Upper lobe of left lung (tissue), 6 donors: Measurements from ENCODE around the gene PLAC9. TPM values are rescaled to one million over a fixed set of nuclear protein-coding genes. Genes with fewer than 3 reads are reported as not detected.
A peak's percentile ranks its signal among the peaks of the same experiment; 100 is the strongest.
"Not testable (repeated sequence)": the region's sequence is repeated elsewhere in the genome, so short reads cannot be mapped to it uniquely, and the experiment has no call there.

Experiments used
- ATAC-seq, 2 donors: fragments of 200-7000 bp; cut with Tn5 transposase; one replicate each; pipeline ENCODE4 v1.9.1; 2022; ENCODE audit warnings: mild to moderate bottlenecking in 2 of 2, moderate library complexity in 2 of 2; ENCODE audit not compliant: low FRiP score in 2 of 2
- DNase-seq, 2 donors: peaks; one replicate each; pipeline ENCODE4 v3.0.0-alpha.2; 2019 to 2020
- H3K27ac ChIP-seq, 4 donors: fragments of 200-600 bp; sonication (generic); one replicate each; pipeline ENCODE4 v1.5.1; 2016 to 2019
- H3K27me3 ChIP-seq, 4 donors: fragments of 200-600 bp; sonication (generic); one replicate each; pipeline ENCODE4 v1.5.1; 2017 to 2019
- H3K36me3 ChIP-seq, 4 donors: fragments of 200-600 bp; sonication (generic); one replicate each; pipeline ENCODE4 v1.5.1; 2016 to 2019
- H3K4me1 ChIP-seq, 4 donors: fragments of 200-600 bp; sonication (generic); one replicate each; pipeline ENCODE4 v1.5.1; 2018 to 2019
- H3K4me3 ChIP-seq, 4 donors: fragments of 200-600 bp; sonication (generic); one replicate each; pipeline ENCODE4 v1.5.1; 2017 to 2019; ENCODE audit warnings: mild to moderate bottlenecking in 2 of 4, moderate library complexity in 1 of 4
- H3K9me3 ChIP-seq, 4 donors: fragments of 200-600 bp; sonication (generic); one replicate each; pipeline ENCODE4 v1.5.1; 2018 to 2019
- CTCF ChIP-seq, 6 experiments: fragments of 450-650 bp in 4 of 6; fragments of 200-600 bp in 2 of 6; sonication (generic) in 2 of 6; IDR thresholded peaks; one replicate each; pipeline ENCODE4 v1.5.1; 2016 to 2019; ENCODE audit warnings: antibody characterized with exemption in 6 of 6
- EP300 ChIP-seq, 4 donors: sonication (generic); formaldehyde crosslinking; IDR thresholded peaks; one replicate each; pipeline ENCODE4 v1.5.1; 2017; ENCODE audit warnings: antibody characterized with exemption in 4 of 4, control low read depth in 2 of 4
- POLR2A ChIP-seq, 4 donors: fragments of 450-650 bp; IDR thresholded peaks; one replicate each; pipeline ENCODE4 v1.5.1; 2016 to 2017; ENCODE audit warnings: antibody characterized with exemption in 4 of 4, mild to moderate bottlenecking in 2 of 4
- POLR2AphosphoS5 ChIP-seq, 2 donors: sonication (generic); formaldehyde crosslinking; IDR thresholded peaks; one replicate each; pipeline ENCODE4 v1.5.1; 2017; ENCODE audit warnings: antibody characterized with exemption in 2 of 2
- WGBS, 2 donors: methylation state at CpG; one replicate each; pipeline ENCODE4 v1.1.5; 2017 to 2018; 5-methylcytosine and 5-hydroxymethylcytosine counted together
- total RNA-seq, 6 donors: library from RNA; depleted of rRNA in 4 of 6; stranded (reverse); fragments of >200 nt in 4 of 6; gene quantifications; one replicate each; pipeline versions ENCODE4 v1.1.0 to v1.2.1, GENCODE V29; 2016 to 2021
- donor health status: DM: no; HTN: no; CAD: no; lungs with moderate emphysema.
- donor health status: DM: no; HTN: yes; CAD: no; lungs with severe emphysema.

Gene PLAC9
- total RNA-seq, 6 donors from 2014 or later, result 7.9 to 82.9 (median 26.5) TPM; not detected in 2

GRCh38 chr10:80122110-80122710 is 10.3 kb upstream of the PLAC9 start:
- Histone ChIP-seq H3K9me3 (no peaks in the 10 kb centered on the region), H3K4me1 (no peaks in the 10 kb centered on the region), H3K36me3 (no peaks in the 10 kb centered on the region), H3K27me3 (no peaks in the 10 kb centered on the region), H3K4me3 (no peak overlapping the region), H3K27ac (no peak overlapping the region)
- TF ChIP-seq POLR2A (IDR thresholded peaks at IDR 0.05), result no peak
- TF ChIP-seq POLR2AphosphoS5 (IDR thresholded peaks at IDR 0.05), result no peak
- TF ChIP-seq EP300 (IDR thresholded peaks at IDR 0.05), result no peak
- TF ChIP-seq CTCF (IDR thresholded peaks at IDR 0.05), result no peak
- DNase-seq (no peak), ATAC-seq (no peak)

DNA sequence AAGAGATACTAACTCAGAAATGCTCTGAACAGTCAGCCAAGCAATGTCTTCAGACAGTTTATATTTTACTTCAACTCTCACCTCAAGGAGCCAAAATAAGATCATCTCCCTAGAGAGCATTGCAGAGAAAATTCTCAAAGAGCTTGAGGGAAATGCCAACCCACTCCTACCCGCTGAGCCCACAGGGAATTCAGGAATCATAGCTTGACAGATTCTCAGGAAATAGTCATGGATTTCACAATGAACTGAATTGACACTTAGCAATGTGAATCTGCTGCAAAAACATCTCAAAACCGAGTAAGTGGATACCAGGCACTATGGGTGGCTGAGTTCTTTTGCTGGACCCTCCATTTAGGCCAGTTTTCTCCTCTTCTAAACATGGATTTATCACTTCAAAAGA is 9.8 kb upstream of the PLAC9 start:
- no peaks in the 10 kb centered on the region for H3K27me3 ChIP-seq
- DNase-seq, result no peak
- TF ChIP-seq POLR2AphosphoS5 (IDR thresholded peaks at IDR 0.05) (no peak), EP300 (IDR thresholded peaks at IDR 0.05) (peak in 1 of 4 donors; percentile 45), POLR2A (IDR thresholded peaks at IDR 0.05) (no peak)
- 44 to 71% methylated on average over 2 of the region's 2 CpGs for WGBS, 2 donors
- no peak overlapping the region for H3K27ac ChIP-seq
- no peaks in the 10 kb centered on the region for H3K4me1 ChIP-seq
- ATAC-seq, result no peak
- no peaks in the 10 kb centered on the region for H3K9me3 ChIP-seq
- H3K36me3 ChIP-seq, result no peaks in the 10 kb centered on the region
- H3K4me3 ChIP-seq, result no peak overlapping the region

GRCh38 chr10:80126876-80127275 is 5.7 kb upstream of the PLAC9 start:
- whole genome bisulfite sequencing, 2 donors, result 59 to 60% methylated on average over 4 of the region's 4 CpGs
- TF ChIP-seq POLR2AphosphoS5 (IDR thresholded peaks at IDR 0.05) (no peak), POLR2A (IDR thresholded peaks at IDR 0.05) (no peak), EP300 (IDR thresholded peaks at IDR 0.05) (no peak), CTCF (IDR thresholded peaks at IDR 0.05) (no peak)
- DNase-seq (peak in 1 of 2 donors; percentile 27), ATAC-seq (peak; percentile 19 to 30)
- no peaks in the 10 kb centered on the region for H3K4me1 ChIP-seq
- no peaks in the 10 kb centered on the region for H3K36me3 ChIP-seq
- H3K4me3 ChIP-seq, result no peak overlapping the region
- H3K27ac ChIP-seq, result no peak overlapping the region
- no peaks in the 10 kb centered on the region for H3K9me3 ChIP-seq
- H3K27me3 ChIP-seq, result no peaks in the 10 kb centered on the region

- Histone ChIP-seq H3K9me3 (no peaks in the 10 kb centered on the region), H3K27ac (no peak overlapping the region), H3K4me1 (peaks cover 13 to 17% (median 17%) of the 10 kb centered on the region in 4 donors), H3K4me3 (no peak overlapping the region), H3K27me3 (peaks cover 0 to 9% (median 2%) of the 10 kb centered on the region in 4 donors), H3K36me3 (no peaks in the 10 kb centered on the region)
- TF ChIP-seq POLR2A (IDR thresholded peaks at IDR 0.05) (no peak), CTCF (IDR thresholded peaks at IDR 0.05) (no peak)
- ATAC-seq (no peak), DNase-seq (no peak)
- WGBS, 2 donors, result 89 to 91% methylated on average over 6 of the region's 6 CpGs
Measured at GRCh38 chr10:80131499-80131901, 1.0 kb upstream of the PLAC9 start.

DNA sequence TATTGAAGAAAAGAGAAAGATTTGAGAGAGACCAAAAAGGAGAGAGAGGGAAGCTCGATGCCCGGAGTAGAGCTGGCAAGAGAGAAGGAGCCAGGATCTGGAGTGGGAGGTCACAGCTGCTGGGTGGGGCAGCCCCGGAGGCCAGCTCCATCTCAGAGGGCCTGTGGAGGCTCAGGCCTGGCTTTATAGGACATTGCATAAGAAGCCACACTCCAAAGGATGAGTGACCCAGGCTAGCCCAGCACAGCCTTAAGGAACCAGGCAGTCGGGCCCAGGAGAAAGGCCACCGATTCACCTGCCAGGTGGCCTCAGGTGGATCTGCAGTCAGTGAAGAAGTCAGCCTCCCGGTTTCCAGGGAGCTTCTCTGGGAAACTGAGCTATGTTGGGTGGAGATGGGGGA is 676 bp downstream of the PLAC9 start:
- peaks cover 0 to 9% (median 2%) of the 10 kb centered on the region in 4 donors for H3K27me3 ChIP-seq
- H3K27ac ChIP-seq, result peak overlapping the region; percentile 70 to 78 (median 75)
- 37% methylated on average over 4 to 6 of the region's 6 CpGs for WGBS, 2 donors
- no peaks in the 10 kb centered on the region for H3K36me3 ChIP-seq
- peaks cover 13 to 17% (median 17%) of the 10 kb centered on the region in 4 donors for H3K4me1 ChIP-seq
- no peak for TF ChIP-seq POLR2A (IDR thresholded peaks at IDR 0.05)
- TF ChIP-seq EP300 (IDR thresholded peaks at IDR 0.05), result no peak
- TF ChIP-seq CTCF (IDR thresholded peaks at IDR 0.05), result no peak
- peak in 1 of 2 donors; percentile 10 for TF ChIP-seq POLR2AphosphoS5 (IDR thresholded peaks at IDR 0.05)
- DNase-seq, result no peak
- ATAC-seq, result peak in 1 of 2 donors; percentile 30
- H3K9me3 ChIP-seq, result no peaks in the 10 kb centered on the region
- peak overlapping the region in 3 of 4 donors; percentile 34 to 46 (median 45) for H3K4me3 ChIP-seq

- not testable (repeated sequence) for H3K9me3 ChIP-seq
Measured at GRCh38 chr10:80133687-80134086, 1.2 kb downstream of the PLAC9 start.

More at GRCh38 chr10:80133687-80134086, 1.2 kb downstream of the PLAC9 start:
- DNase-seq, ATAC-seq, H3K27me3 ChIP-seq, H3K36me3 ChIP-seq: not testable (repeated sequence)
- H3K4me1 ChIP-seq, result peaks cover 13 to 17% (median 17%) of the 10 kb centered on the region in 4 donors
- H3K4me3 ChIP-seq, result peak overlapping the region in 3 of 4 donors; percentile 34 to 46 (median 45)
- H3K27ac ChIP-seq, result peak overlapping the region; percentile 70 to 78 (median 75)
- WGBS, 2 donors, result 81 to 86% methylated on average over 9 of the region's 9 CpGs
